C4-2B (cell line): Measurements from ENCODE around the gene UNC45A.

Experiments used
- CTCF ChIP-seq: fragments of 450-650 bp; conservative IDR thresholded peaks from 2 replicates; pipeline ENCODE4 v1.5.1; 2017; ENCODE audit warnings: mild to moderate bottlenecking
- ZFX ChIP-seq: fragments of 450-650 bp; IDR thresholded peaks from 2 replicates; pipeline ENCODE4 v1.6.1; 2017

- TF ChIP-seq CTCF (no peak), ZFX (no peak)
These were observed 1.7 kb downstream of the UNC45A start for GRCh38 chr15:90936823-90937222.
